ENCODE measurements around the gene TRIM37.

Gene TRIM37

DNA sequence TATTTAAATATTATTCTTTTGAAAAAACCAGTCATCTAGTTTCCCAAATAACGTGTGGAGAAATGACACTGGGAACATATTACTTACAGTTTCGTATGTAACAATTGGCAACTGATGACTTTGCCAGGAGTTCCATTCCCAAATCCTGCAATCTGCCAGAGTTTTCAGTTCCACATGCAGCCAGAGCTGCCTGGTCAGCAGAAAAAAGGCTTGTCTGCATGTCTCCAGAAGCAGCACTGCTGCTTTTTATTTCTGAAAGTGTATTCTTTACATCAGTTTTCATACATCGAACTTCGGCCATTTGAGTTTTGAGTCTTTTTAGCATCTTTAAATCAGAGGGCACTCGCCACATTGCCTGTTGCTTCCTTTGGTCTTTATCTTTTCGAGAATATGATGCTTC lies 78.4 kb downstream of the TRIM37 start:
- no peak for DNase-seq (ENCODE audit: low spot score)

DNA sequence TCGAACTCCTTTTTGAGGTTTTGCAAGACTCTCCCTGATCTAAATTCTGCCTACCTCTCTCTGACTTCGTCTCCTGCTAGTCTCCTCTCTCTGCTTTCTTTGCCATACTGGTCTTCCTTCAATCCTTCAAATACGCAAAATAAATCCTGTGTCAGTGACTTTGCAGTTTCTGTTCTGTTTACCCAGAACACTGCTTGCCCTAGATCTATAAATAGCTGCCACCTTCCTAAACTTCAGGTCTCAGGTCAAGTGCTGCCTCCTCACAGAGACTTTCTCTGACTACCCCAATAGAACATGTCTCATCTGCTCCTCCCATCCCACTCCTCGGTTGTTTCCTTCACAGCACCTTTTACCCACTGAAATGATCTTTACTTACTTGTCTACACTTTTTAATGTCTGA lies 78.9 kb downstream of the TRIM37 start:
- DNase-seq (ENCODE audit: low spot score), result no peak

DNA sequence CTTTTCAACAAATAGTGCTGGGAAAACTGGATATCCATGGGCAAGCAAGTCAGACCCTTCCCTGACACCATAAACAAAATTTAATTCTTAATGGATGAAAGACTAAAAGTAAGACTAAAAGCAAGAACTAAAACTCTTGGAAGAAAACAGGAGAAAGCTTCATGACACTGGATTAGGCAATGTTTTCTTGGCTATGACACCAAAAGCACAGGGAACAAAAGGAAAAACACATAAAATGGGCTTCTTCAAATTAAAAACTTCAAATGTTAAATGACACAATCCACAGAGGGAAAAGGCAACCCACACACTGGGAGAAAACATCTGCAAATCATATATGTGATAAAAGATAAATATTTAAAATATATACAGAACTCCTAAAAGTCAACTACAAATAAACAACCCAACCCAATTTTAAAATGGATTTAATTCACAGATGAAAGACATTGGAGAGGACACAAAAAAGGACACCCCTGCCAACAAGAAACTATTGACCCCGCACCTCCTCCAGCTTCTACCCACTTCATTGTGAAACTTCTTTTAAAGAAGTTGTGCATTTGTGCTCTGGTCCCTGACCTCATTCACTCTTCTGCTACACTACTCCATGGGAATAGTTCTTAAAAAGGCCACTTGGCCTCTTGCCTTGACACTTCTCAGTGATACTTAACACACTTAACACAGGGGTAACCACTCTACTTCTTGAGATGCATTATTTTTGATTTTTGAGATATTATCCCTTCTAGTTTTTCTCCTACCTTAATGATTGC lies 80.3 kb downstream of the TRIM37 start:
- no peak for DNase-seq (ENCODE audit: low spot score)

DNA sequence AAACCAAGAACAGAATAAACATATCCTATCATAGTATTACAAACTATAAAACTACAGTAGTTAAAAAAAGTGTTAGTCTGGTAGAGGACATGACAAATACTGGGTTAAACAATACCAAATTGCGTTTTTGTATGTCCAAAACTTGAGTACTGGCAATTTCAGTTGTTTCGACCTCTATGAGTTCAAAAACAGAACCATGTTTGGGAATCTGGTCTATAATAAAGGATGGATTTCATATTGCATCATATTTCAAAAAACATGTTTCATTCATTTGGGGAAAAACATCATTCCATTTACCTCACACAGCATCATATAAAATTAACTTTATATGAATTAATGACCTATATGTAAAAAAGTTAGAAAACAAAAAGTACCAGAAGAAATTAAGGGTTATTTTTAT lies 81.8 kb downstream of the TRIM37 start:
- DNase-seq (ENCODE audit: low spot score), result no peak

DNA sequence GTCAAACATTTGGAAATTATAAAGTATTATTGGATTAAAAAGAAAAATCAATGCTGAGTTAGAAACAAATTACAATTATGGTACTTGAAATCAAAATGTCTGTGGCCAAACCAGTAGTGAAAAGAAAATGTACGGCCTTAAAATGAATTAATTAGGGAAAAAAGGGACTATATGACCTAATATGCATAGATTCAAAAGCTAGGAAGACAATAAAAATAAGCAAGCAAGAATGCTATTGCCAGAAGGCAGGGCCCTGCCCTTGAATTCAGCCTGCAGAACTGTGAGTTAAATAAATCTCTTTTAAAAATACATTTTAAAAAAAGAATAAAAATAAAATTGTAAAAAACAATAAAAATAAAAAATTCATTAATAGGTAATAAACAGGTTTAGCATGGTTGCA lies 88.7 kb downstream of the TRIM37 start:
- DNase-seq (ENCODE audit: low spot score), result no peak

DNA sequence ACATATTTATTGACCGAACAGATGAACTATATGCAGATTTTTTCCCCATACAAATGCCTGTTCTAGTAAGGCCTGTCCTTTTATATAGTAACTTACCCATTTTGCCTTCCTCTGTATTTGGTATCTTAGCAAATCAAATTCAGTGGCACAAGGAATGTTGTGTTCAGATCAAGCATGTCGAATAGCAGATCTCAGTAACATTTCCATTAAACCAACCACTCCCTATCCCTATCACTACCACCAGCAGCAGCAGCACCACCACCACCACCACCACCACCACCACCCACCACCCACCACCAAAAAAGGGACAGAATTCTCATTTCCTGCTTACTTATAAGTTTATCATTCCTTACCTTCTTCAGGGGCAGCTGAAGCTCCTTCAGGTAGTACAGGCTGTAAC lies 94.7 kb downstream of the TRIM37 start:
- DNase-seq (ENCODE audit: low spot score), result no peak

DNA sequence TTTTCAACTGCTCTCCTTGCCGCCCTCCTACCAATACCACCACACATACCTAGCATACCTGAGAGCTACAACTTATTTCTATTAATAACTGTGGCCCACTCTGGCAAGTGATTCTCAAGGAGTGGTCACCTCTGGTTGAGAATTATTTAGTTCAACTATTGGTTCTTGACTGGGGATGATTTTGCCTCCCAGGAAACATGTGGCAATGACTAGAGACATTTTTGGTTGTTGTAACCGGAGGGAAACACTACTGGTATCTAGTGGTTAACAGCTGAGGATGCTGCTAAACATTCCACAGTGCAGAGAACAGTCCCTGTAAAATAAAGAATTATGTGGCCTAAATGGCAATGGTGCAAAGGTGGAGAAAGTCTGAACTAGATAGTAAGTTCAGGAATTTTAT lies 96.7 kb downstream of the TRIM37 start:
- DNase-seq (ENCODE audit: low spot score), result no peak

DNA sequence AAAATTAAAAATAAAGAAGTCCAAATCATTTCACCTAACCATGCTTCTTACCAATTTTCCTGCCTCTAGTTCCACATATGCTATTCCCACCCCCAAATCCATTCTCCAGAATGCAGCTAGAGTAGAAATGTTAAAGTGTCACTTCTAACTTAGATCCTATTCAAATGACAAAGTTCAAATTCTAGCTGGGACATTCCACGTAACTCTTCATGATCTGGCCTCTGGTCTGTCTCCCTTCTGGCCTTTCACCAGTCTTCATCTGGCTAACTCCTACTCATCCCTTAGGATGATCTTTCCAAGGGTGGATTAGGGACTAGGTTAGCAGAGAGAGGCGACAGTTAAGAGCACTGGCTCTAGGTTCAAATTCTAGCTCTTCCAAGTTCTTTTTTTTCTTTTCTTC lies 97.9 kb downstream of the TRIM37 start:
- no peak for DNase-seq (ENCODE audit: low spot score)

DNA sequence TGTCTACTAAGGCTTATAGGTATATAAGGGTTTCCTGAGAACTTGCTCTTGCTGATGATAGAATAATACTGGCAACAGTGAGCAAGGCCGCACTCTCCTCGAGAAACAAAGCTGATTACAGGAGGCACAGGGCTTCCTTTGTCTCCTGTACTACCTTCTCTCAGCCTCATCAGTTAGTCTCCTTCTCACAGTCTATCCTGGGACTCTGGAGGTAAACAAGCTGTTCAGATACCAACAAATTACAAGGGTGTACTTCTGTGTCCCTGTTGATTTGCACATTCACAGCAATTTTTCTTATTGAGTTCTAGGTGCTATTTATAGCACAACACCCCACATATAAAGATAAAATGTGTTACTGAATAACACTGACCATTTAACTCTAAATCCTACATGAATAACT lies 98.7 kb downstream of the TRIM37 start:
- DNase-seq (ENCODE audit: low spot score), result no peak

DNA sequence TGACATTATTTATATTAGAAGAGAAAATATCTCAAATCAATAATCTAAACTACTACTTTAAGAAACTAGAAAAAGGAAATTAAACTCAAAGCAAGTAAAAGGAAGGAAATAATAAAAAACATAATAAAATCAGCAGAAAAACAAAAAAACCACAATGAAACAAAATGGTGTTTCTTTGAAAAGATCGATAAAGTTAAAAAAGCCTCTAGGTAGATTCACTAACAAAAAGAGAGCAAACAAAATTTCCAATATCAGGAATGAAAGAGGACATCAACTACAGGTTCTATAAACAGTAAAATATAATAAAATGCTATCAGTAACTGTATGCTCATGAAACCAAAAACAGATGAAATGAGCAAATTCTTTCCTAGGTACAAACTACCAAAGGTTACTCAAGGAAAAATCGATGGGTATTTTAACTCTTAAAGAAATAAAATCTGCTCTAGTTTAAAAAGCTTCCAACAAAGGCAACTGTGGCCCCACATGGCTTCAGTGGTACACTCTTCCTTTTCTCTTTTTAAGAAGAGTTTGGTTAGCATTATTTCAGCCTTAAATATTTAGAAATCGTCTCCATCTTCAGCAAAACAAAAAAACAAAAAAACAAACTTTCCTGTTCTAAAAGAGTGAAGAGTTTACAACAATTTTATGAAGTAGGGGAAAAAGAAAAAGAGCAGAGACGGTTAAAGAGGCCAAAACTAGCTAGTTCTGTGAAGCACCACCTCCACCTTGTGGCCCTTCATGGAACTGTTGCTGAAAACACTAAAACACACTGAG lies 102.2 kb downstream of the TRIM37 start:
- peak; percentile 51 for DNase-seq (ENCODE audit: low spot score)

DNA sequence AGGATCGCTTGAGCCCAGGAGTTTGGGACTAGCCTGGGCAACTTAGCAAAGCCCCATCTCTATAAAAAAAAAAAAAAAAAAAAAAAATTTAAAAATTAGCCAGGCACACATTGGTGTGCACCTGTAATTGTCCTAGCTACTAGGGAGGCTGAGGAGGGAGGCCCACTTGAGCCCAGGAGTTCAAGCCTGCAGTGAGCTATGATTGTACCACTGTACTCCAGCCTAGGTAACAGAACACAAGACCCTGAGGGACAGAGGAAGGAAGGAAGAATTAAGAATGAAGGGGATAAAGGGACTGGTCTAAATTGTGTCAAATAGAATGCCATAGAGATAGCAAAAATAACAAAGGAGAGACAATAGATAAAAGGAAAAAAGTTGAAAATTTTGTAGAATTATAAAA lies 102.8 kb downstream of the TRIM37 start:
- no peak for DNase-seq (ENCODE audit: low spot score)

DNA sequence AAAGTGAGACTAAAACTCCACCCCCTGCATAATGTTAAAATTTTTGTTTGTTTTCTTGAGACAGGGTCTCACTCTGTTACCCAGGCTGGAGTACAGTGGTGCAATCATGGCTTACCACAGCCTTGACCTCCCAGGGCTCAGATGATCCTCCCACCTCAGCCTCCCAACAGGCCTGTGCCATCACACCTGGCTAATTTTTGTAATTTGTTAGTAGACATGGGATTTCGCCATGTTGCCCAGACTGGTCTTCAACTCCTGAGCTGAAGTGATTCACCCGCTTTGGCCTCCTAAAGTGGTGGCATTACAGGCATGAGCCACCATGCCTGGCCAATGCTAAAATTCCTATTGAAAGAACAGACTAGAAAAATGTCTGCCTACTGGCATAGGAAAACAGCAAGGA lies 103.8 kb downstream of the TRIM37 start:
- no peak for DNase-seq (ENCODE audit: low spot score)

DNA sequence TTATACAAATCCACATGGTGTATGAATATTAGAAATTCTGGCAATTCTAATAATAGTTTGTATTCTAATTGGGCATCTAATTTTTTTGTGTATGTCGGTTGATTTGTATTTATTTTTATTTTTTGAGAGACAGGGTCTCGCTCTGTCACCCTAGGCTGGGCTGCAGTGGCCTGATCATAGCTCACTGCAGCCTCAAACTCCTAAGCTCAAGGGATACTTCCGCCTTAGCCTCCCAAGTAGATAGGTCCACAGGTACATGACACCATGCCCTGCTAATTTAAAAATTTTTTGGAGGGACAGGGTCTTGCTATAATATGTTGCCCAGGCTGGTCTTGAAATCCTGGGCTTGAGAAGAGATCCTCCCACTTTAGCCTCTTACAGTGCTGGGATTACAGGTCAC lies 104.6 kb downstream of the TRIM37 start:
- DNase-seq (ENCODE audit: low spot score), result no peak

DNA sequence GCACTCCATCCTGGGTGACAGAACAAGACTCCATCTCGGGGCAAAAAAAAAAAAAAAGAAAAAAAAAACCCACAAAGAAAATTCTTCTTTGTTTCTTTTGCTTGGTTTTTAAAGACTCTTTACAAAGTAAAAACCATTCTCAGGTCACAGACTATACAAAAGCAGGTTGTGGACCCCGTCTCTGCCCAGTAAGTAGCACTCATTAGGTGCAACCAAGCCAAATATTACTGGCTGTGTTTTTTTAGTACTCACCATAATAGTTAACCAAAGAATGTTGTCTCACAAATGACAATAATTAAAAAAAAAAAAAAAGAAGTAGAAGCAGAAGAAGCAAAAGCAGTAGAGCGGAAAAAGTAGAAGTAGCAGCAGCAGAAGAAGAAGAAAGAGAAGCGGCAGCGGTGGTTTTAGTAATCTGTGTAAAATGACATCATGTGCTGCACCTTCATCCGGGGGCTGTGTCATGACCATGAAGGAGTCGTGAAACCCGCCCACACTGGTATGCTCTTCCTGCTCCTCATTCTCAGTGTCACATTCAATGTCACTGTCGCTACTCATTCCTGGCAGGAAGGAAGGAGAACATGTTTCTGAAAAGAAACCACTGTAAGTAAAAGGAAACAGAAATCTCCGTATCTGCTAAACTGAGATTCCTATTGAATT lies 105.4 kb downstream of the TRIM37 start:
- no peak for DNase-seq (ENCODE audit: low spot score)

DNA sequence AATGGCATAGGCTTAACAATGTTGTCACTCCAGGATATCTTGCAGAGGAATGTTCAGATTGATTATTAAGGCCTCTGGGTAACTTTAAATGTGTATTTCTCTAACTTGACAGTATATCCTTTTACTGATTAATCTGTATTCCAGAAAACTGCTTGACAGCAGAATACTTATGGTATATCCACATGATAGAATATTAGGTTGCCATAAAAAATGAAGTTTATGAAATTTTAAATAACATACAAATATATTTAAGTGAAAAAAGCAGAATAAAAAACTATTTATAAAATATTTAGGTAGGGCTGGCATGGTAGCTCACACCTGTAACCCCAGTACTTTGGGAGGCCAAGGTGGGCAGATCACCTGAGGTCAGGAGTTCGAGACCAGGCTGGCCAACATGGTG lies 106.7 kb downstream of the TRIM37 start:
- DNase-seq (ENCODE audit: low spot score), result no peak

DNA sequence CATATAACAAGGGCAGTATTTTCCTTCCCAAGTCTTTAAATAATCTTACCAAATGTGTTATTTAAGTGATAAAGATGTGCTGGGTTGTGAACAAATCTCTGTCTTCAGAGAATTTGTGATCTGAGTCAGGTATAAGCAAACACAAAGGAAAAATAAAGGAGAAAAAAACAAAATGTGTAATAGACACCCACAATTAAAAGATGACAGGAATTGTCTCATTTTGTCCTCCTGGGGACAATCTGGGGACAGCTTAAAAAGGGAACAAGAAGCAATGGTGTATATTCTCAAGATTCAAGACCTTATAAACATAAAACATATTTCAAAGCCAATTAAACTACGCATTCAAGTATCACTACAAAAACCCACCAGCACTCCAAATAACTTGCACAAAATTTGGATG lies 107.2 kb downstream of the TRIM37 start:
- no peak for DNase-seq (ENCODE audit: low spot score)

DNA sequence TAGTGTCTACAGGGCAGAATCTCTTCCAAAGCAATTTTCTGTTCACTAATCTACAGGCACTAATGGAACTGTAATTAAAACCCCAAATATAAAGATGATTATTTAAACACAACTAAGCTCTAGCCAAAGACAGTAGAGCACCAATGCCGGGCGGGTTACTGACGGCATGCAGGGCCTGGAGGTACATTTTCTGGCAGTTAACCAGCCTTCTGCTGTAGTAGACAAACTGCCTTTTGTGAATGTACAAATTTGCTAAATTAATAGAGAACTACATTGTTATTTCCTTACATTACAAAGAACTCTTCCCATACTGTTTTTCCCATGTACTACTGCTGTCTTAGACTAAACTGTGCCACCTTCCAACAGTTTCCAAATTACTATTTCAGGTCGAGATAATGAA lies 107.8 kb downstream of the TRIM37 start:
- DNase-seq (ENCODE audit: low spot score), result no peak

DNA sequence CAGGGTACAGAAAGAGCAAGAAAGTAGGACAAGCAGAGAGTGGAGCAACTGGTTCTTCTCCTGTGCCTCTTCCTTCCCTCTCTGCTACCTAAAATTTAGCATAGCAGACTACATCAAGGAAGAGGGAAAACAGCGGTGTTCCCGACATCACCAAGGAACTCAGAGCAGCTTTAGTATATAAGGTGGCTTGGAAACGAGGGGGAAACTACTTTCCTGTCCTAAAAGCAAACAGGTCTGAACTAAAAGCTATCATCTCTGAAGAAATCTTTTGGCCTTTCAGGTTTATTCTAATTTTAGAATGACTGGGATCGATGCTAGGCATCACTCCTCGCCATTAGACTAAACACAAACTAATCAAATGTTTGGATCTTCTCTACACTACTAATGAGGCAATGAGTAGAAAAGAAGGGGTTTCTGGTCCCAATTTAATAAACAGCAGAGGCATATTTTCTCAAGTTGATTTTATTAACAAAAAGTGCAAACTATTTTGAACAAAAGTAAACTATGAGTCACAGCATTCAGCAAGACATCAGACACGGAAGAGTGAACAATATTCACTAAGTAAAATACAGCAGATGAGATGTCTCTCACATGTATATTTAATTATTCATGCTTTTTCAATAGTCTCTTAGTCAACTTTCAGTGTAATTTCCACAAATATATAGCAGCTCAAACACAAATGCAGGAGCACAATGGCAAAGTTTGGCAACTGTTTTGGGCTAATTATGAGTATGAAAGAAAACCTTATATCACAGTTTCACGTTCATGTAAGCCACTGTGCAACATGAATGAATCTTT lies 108.7 kb downstream of the TRIM37 start:
- no peak for DNase-seq (ENCODE audit: low spot score)

DNA sequence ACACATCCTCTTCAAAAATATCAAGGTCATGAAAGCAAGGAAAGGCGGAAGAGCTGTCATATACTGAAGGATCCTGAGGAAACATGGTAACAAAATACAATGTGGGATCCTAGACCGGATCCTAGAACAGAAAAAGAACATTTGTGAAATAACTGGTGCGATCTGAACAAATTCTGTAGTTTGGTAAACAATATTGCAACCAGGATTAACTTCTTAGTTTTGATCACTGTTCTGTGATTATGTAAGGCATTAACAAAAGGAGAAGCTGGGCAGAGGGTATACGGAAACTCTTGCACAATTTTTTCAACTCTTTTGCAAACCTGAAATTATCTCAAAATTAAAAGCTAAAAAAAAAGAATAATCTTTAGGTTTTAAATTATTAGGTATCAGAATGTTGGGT lies 109.7 kb downstream of the TRIM37 start:
- DNase-seq (ENCODE audit: low spot score), result no peak

DNA sequence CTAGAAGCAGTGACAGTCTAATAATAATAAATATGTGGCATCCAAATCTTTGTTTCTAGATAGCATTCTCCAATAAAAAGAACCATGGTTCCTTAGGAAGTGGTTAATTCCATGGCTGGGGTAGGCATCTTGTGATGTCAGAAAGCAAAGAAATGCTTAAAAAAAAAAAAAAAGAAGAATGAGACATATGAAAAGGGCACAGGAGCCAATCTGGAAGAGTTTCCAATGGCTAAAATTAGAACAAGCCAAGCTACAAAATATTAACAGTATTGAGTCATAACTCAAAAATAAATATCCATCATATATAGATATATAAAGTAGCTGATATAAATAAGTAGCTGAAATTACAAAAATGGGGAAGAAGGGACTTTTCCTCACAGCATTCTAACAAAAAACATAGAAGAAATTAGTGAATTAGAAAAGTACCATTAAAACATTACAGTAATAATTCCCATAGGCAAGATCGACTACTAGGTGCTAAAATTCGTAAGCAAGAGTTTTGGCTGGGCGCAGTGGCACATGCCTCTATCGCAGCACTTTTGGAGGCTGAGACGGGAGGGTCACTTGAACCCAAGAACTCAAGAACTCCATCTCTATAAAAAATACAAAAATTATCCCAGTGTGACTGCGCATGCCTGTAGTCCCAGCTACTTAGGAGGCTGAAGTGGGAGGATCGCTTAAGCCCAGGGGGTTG lies 111.3 kb downstream of the TRIM37 start:
- no peak for DNase-seq (ENCODE audit: low spot score)

DNA sequence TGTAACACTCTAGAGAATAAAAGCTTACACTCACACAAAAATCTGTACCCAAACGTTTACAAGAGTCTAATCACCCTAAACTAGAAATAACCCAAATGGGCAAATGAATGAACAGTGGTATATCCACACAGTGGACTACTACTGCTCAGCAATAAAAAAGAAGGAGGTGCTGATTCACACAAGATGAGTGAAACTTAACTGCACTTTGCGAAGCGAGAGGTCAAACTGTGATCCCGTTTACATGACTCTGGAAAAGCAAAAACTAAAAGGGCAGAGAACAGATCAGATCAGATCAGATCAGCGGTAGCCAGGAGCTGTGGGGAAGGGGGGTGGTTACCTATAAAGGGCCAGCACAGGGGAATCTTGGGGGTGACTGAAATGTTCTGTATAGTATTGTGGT lies 113.4 kb downstream of the TRIM37 start:
- DNase-seq (ENCODE audit: low spot score), result no peak
